OCI-LY7 (cell line): ENCODE measurements around the gene SEC22C. TPM values are rescaled to one million over a fixed set of nuclear protein-coding genes. Genes with fewer than 3 reads are reported as not detected.

Experiments
- BruUV-seq: library from RNA; stranded (reverse); fragments of 400-500 nt; replicated peaks from 2 replicates; lab custom pipeline; 2021; lab: Mats Ljungman, UMichigan
- CTCF ChIA-PET: fragments of 300-600 bp; sonication (Branson Sonifier 250); formaldehyde crosslinking; loops from one replicate; lab custom pipeline; 2022; ENCODE audit warnings: antibody characterized with exemption; ENCODE audit not compliant: unreplicated experiment; lab: Charles Lee
- POLR2A ChIA-PET: fragments of 300-600 bp; sonication (Branson Sonifier 250); formaldehyde crosslinking; loops from one replicate; lab custom pipeline; 2022; ENCODE audit warnings: antibody characterized with exemption; lab: Charles Lee
- DNase-seq: peaks from one replicate; pipeline ENCODE4 v3.0.0-alpha.2; 2015; ENCODE audit warnings: low spot score
- H2AFZ ChIP-seq: fragments of 200-600 bp; sonication (generic), shearing (Covaris generic); 2 replicates; pipeline ENCODE4 v1.6.1; 2014; ENCODE audit warnings: mild to moderate bottlenecking, antibody characterized with exemption, low read length, moderate library complexity
- H3K27ac ChIP-seq: fragments of 200-600 bp; sonication (generic); 2 replicates; pipeline ENCODE4 v1.5.1; 2014; ENCODE audit warnings: mixed run types, low read depth, mild to moderate bottlenecking, moderate library complexity, low read length, inconsistent platforms; ENCODE audit not compliant: poor library complexity, severe bottlenecking
- H3K36me3 ChIP-seq: fragments of 200-600 bp; sonication (generic); 2 replicates; pipeline ENCODE4 v1.6.1; 2014; ENCODE audit warnings: mild to moderate bottlenecking, antibody characterized with exemption, low read length, moderate library complexity, mixed read lengths; ENCODE audit not compliant: insufficient read depth
- H3K4me1 ChIP-seq: fragments of 200-600 bp; sonication (generic); 2 replicates; pipeline ENCODE4 v1.5.1; 2014; ENCODE audit warnings: mild to moderate bottlenecking, low read length; ENCODE audit not compliant: insufficient read depth, poor library complexity, severe bottlenecking
- H3K4me2 ChIP-seq: fragments of 200-600 bp; sonication (generic); 2 replicates; pipeline ENCODE4 v1.6.1; 2014; ENCODE audit warnings: mild to moderate bottlenecking, low read length
- H3K4me3 ChIP-seq: fragments of 200-600 bp; sonication (generic); 2 replicates; pipeline ENCODE4 v1.5.1; 2014; ENCODE audit warnings: mild to moderate bottlenecking, low read depth, low read length; ENCODE audit not compliant: poor library complexity, severe bottlenecking
- H3K79me2 ChIP-seq: fragments of 200-600 bp; sonication (generic); 2 replicates; pipeline ENCODE4 v1.6.1; 2016; ENCODE audit warnings: low read depth, mild to moderate bottlenecking, low read length, moderate library complexity, mixed read lengths; ENCODE audit not compliant: insufficient read depth
- H3K9me2 ChIP-seq: fragments of 200-600 bp; sonication (generic); 2 replicates; pipeline ENCODE4 v1.6.1; 2016; ENCODE audit warnings: mild to moderate bottlenecking, low read length, mixed read lengths; ENCODE audit not compliant: insufficient read depth
- H3K9me3 ChIP-seq: fragments of 200-600 bp; sonication (generic); 2 replicates; pipeline ENCODE4 v1.6.1; 2014; ENCODE audit warnings: mild to moderate bottlenecking, mixed run types, low read length, mixed read lengths
- H4K20me1 ChIP-seq: fragments of 200-600 bp; sonication (generic); 2 replicates; pipeline ENCODE4 v1.6.1; 2014; ENCODE audit warnings: mild to moderate bottlenecking, antibody characterized with exemption, low read length, moderate library complexity, mixed read lengths; ENCODE audit not compliant: insufficient read depth
- CTCF ChIP-seq: fragments of 200-600 bp; sonication (generic); conservative IDR thresholded peaks from 2 replicates; pipeline ENCODE4 v1.5.1; 2014; ENCODE audit warnings: mild to moderate bottlenecking, antibody characterized with exemption, low read length, moderate library complexity, mixed read lengths
- EZH2phosphoT487 ChIP-seq: fragments of 200-600 bp; sonication (generic); IDR thresholded peaks from 2 replicates; pipeline ENCODE4 v1.6.1; 2018; ENCODE audit warnings: low read depth, borderline replicate concordance, mild to moderate bottlenecking, mixed run types, antibody characterized with exemption, low read length, moderate library complexity, mixed read lengths
- intact Hi-C: fragments of 100-400 bp; cut with micrococcal nuclease; formaldehyde crosslinking; loops from one replicate; pipeline ENCODE4 v1.10.0; 2022; ENCODE audit not compliant: unreplicated experiment
- total RNA-seq, 2 experiments: library from RNA; depleted of rRNA in 1 of 2; stranded (reverse); fragments of >200 nt in 1 of 2; shearing (Covaris generic) in 1 of 2; gene quantifications; 2 replicates each; pipeline ENCODE4 v1.2.3, GENCODE V29; 2014 to 2022

Gene SEC22C
- total RNA-seq, 2 experiments from 2014 or later, result 33.0 to 36.2 TPM

GRCh38 chr3:42511201-42511600, 70.6 kb downstream of the SEC22C start:
- CTCF ChIA-PET, result interaction anchor here (0.6 kb wide), 1 partner anchor 9 kb away, joined by 3 read pairs; the partner anchor contains the start of gene VIPR1

GRCh38 chr3:42510325-42510724, 71.4 kb downstream of the SEC22C start:
- no peak overlapping the region for H3K4me3 ChIP-seq
- no peaks in the 10 kb centered on the region for H3K9me3 ChIP-seq
- BruUV-seq, result no TSS peak
- ChIA-PET CTCF (interaction anchor here (0.6 kb wide), 1 partner anchor 8 kb away, joined by 3 read pairs; the partner anchor contains the start of gene VIPR1), POLR2A (interaction anchor here (0.7 kb wide), 1 partner anchor 522 kb away, joined by 4 read pairs; no protein-coding TSS in a partner anchor)
- H3K4me1 ChIP-seq, result peaks cover 7% of the 10 kb centered on the region
- H3K9me2 ChIP-seq, result no peaks in the 10 kb centered on the region
- no peaks in the 10 kb centered on the region for H4K20me1 ChIP-seq
- no peak overlapping the region for H2AFZ ChIP-seq
- H3K36me3 ChIP-seq, result no peaks in the 10 kb centered on the region
- no peak overlapping the region for H3K27ac ChIP-seq
- intact Hi-C loops, result no loop called here
- H3K4me2 ChIP-seq, result no peak overlapping the region
- DNase-seq, result no peak
- TF ChIP-seq EZH2phosphoT487 (no peak), CTCF (no peak)
- H3K79me2 ChIP-seq, result no peaks in the 10 kb centered on the region

More at GRCh38 chr3:42511201-42511600, 70.6 kb downstream of the SEC22C start:
- no peak overlapping the region for H3K4me3 ChIP-seq
- H3K9me3 ChIP-seq, result no peaks in the 10 kb centered on the region
- H3K79me2 ChIP-seq, result no peaks in the 10 kb centered on the region
- TF ChIP-seq EZH2phosphoT487 (no peak), CTCF (no peak)
- peaks cover 7% of the 10 kb centered on the region for H3K4me1 ChIP-seq
- POLR2A ChIA-PET, result no interaction called here
- H3K36me3 ChIP-seq, result no peaks in the 10 kb centered on the region
- H3K4me2 ChIP-seq, result no peak overlapping the region
- no TSS peak for BruUV-seq
- no peak overlapping the region for H3K27ac ChIP-seq
- intact Hi-C loops, result no loop called here
- H3K9me2 ChIP-seq, result no peaks in the 10 kb centered on the region
- H2AFZ ChIP-seq, result no peak overlapping the region
- H4K20me1 ChIP-seq, result no peaks in the 10 kb centered on the region
- no peak for DNase-seq

- Histone ChIP-seq H3K9me2 (no peaks in the 10 kb centered on the region), H4K20me1 (no peaks in the 10 kb centered on the region), H3K9me3 (no peaks in the 10 kb centered on the region), H3K4me3 (no peak overlapping the region), H3K27ac (no peak overlapping the region), H3K79me2 (no peaks in the 10 kb centered on the region), H3K4me1 (peaks cover 7% of the 10 kb centered on the region), H3K4me2 (no peak overlapping the region), H2AFZ (no peak overlapping the region), H3K36me3 (no peaks in the 10 kb centered on the region)
- TF ChIP-seq EZH2phosphoT487 (no peak), CTCF (no peak)
- no TSS peak for BruUV-seq
- POLR2A ChIA-PET, result no interaction called here
- no peak for DNase-seq
- CTCF ChIA-PET, result no interaction called here
- intact Hi-C loops, result no loop called here
Observed at GRCh38 chr3:42509111-42509510, 72.7 kb downstream of the SEC22C start.
